Caki2 (cell line): Measurements from ENCODE around the gene ZNF320. TPM values are rescaled to one million over a fixed set of nuclear protein-coding genes. Genes with fewer than 3 reads are reported as not detected.
"Not testable (repeated sequence)": the region's sequence is repeated elsewhere in the genome, so short reads cannot be mapped to it uniquely, and the experiment has no call there.

Source experiments
- DNase-seq: peaks from one replicate; pipeline ENCODE4 v3.0.0-alpha.2; 2015; ENCODE audit warnings: low read depth
- in situ Hi-C: cut with HindIII; loops from 2 replicates; pipeline ENCODE4 v1.10.0; 2016; ENCODE audit warnings: low sequenced_read_pairs, low pct_unique_long_range_greater_than_20kb, mixed read lengths
- total RNA-seq: library from RNA; depleted of rRNA; stranded (reverse); fragments of >200 nt; shearing (Covaris generic); gene quantifications from 2 replicates; pipeline ENCODE4 v1.2.3, GENCODE V29; 2014; ENCODE audit warnings: low replicate concordance; rRNA removed

ZNF320 gene
- total RNA-seq, 1 experiment from 2014 or later = 11.8 TPM

DNA sequence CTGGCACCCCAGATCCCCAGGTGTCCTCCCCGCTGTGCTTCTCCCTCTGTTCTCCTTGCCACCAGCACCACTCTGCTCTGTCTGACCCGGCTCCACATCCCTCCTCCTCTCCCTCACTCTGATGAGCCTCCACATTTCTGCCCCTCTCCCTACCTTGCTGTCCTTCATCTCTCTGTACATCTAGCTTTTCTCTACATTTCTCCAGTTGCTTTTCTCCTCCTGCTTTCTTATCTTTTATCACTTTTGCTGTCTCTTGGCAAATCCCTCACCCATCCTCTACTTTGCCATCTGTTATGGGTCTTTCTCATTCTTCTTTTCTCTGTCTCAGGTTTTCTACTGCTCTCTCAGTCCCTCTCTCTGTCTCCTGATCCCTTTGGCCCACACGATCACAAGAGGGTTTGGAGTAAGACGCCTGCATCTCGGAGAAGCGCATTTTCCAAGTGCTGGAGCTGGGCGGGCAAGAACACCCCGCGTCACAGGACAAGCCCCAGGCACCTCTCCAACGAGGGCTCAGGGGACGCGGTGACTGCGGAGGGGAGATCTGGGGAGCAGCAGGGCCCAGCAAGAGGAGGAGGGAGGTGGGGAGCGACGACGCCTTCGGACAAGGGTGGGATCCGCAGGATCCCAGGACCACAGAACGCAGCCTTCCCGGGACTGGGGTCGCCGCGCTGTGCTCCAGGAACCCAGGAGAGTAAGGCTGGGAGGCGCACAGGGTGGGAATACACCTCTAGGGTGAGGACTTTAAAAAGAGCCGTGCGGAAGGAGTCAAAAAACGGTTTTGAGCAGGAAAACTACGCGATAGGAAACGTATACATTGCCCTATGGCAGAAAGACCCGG is 40.7 kb downstream of the ZNF320 start:
- DNase-seq, in situ Hi-C loops: not testable (repeated sequence)

Other genes starting within 250 kb of the ZNF320 start
- gene ZNF611, start 162.6 kb downstream of the ZNF320 start, total RNA-seq = 8.6 and 29.9 TPM in 2 replicates
- 3.3 and 4.5 TPM in 2 replicates for gene ZNF600, start 110.8 kb downstream of the ZNF320 start, total RNA-seq
- gene ZNF28, start 76.0 kb downstream of the ZNF320 start, total RNA-seq = 15.8 and 20.7 TPM in 2 replicates
- gene ZNF468, start 40.0 kb downstream of the ZNF320 start, total RNA-seq = 30.9 and 36.6 TPM in 2 replicates
- gene ZNF888, start 25.8 kb upstream of the ZNF320 start, total RNA-seq = 2.8 and 4.3 TPM in 2 replicates
- gene ZNF816, start 65.2 kb upstream of the ZNF320 start, total RNA-seq = 10.0 and 15.9 TPM in 2 replicates
- gene ERVV-1, start 116.3 kb upstream of the ZNF320 start, total RNA-seq = not detected in 2 replicates
- gene ERVV-2, start 147.1 kb upstream of the ZNF320 start, total RNA-seq = not detected in 2 replicates
- gene ZNF160, start 205.8 kb upstream of the ZNF320 start, total RNA-seq = 12.3 and 22.3 TPM in 2 replicates
- gene ZNF415, start 235.3 kb upstream of the ZNF320 start, total RNA-seq = not detected in 2 replicates